ENCODE results near the gene NUDT13.

DNA sequence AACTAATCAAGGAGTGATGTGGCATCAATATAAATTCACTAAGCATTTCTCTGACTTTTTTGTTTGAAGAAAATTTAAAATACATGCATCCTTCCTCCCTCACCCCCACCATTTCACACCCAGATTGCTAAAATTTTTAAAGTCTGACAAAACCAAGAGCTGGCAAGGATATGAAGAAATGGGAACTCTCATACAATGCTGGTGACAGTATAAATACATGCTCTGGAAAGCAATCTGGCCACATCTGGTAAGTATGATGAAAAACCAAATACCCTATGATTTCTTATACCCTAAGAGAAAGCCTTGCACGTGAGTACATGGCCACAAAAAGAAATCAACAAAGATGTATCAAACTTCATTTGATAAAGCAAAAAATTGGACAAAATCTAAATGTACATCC, 44.8 kb upstream of the NUDT13 start:
- TF ChIP-seq, protein P1, sequence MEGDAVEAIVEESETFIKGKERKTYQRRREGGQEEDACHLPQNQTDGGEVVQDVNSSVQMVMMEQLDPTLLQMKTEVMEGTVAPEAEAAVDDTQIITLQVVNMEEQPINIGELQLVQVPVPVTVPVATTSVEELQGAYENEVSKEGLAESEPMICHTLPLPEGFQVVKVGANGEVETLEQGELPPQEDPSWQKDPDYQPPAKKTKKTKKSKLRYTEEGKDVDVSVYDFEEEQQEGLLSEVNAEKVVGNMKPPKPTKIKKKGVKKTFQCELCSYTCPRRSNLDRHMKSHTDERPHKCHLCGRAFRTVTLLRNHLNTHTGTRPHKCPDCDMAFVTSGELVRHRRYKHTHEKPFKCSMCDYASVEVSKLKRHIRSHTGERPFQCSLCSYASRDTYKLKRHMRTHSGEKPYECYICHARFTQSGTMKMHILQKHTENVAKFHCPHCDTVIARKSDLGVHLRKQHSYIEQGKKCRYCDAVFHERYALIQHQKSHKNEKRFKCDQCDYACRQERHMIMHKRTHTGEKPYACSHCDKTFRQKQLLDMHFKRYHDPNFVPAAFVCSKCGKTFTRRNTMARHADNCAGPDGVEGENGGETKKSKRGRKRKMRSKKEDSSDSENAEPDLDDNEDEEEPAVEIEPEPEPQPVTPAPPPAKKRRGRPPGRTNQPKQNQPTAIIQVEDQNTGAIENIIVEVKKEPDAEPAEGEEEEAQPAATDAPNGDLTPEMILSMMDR (IDR thresholded peaks at IDR 0.05; ENCODE audit: insufficient read depth, low read length), result no peak
- no peak for TF ChIP-seq POLR2AphosphoS5 (IDR thresholded peaks at IDR 0.05; ENCODE audit: low read depth)

Data from HL-60 (cell line).